ENCODE results near the gene ATG2B. TPM values are rescaled to one million over a fixed set of nuclear protein-coding genes. Genes with fewer than 3 reads are reported as not detected.
"Not testable (repeated sequence)": the region's sequence is repeated elsewhere in the genome, so short reads cannot be mapped to it uniquely, and the experiment has no call there.

Gene ATG2B
- total and polyA plus RNA-seq, 4 experiments from 2014 or later = 1.0 to 37.8 (median 15.8) TPM

GRCh38 chr14:96246539-96246847 is 116.6 kb downstream of the ATG2B start:
- Mint-ChIP-seq H3K36me3 (no peaks in the 10 kb centered on the region), H3K4me3 (no peak overlapping the region), H3K4me1 (no peaks in the 10 kb centered on the region), H3K27me3 (peaks cover 11 to 18% of the 10 kb centered on the region in 2 donors), H3K9me3 (peaks cover 0 to 2% (median 0%) of the 10 kb centered on the region in 8 donors), H3K27ac (no peak overlapping the region)
- intact Hi-C loops (cut with micrococcal nuclease) = no loop called here
- DNase-seq = no peak
- CTCF ChIA-PET (ENCODE audit: partially characterized antibody) = no interaction called here
- Histone ChIP-seq H3K27ac (ENCODE audit: low read depth, low read length) (no peak overlapping the region), H3K36me3 (ENCODE audit: insufficient read depth, low read length) (no peaks in the 10 kb centered on the region), H3K27me3 (ENCODE audit: insufficient read depth, low read length) (no peaks in the 10 kb centered on the region), H3K4me3 (ENCODE audit: low read length in 2 of 2) (no peak overlapping the region), H3K9me3 (ENCODE audit: control insufficient read depth in 1 of 2, low read length in 2 of 2) (no peaks in the 10 kb centered on the region), H3K4me1 (ENCODE audit: insufficient read depth, low read length) (no peaks in the 10 kb centered on the region)
- POLR2A ChIA-PET (ENCODE audit: partially characterized antibody) = no interaction called here

- no peak for DNase-seq
- no peaks in the 10 kb centered on the region for H3K36me3 ChIP-seq (ENCODE audit: insufficient read depth, low read length)
- Mint-ChIP-seq H3K27ac (no peak overlapping the region), H3K36me3 (no peaks in the 10 kb centered on the region), H3K4me1 (no peaks in the 10 kb centered on the region), H3K27me3 (peaks cover 11 to 13% of the 10 kb centered on the region in 2 donors), H3K9me3 (peaks cover 0 to 2% (median 0%) of the 10 kb centered on the region in 8 donors), H3K4me3 (no peak overlapping the region)
- intact Hi-C loops (cut with micrococcal nuclease) = no loop called here
- CTCF ChIA-PET (ENCODE audit: partially characterized antibody) = no interaction called here
- no peak overlapping the region for H3K27ac ChIP-seq (ENCODE audit: low read depth, low read length)
- POLR2A ChIA-PET (ENCODE audit: partially characterized antibody) = no interaction called here
- no peaks in the 10 kb centered on the region for H3K4me1 ChIP-seq (ENCODE audit: insufficient read depth, low read length)
- no peaks in the 10 kb centered on the region for H3K9me3 ChIP-seq (ENCODE audit: control insufficient read depth in 1 of 2, low read length in 2 of 2)
- no peak overlapping the region for H3K4me3 ChIP-seq (ENCODE audit: low read length in 2 of 2)
- no peaks in the 10 kb centered on the region for H3K27me3 ChIP-seq (ENCODE audit: insufficient read depth, low read length)
Observed at GRCh38 chr14:96245710-96246538, 117.2 kb downstream of the ATG2B start.

- POLR2A ChIA-PET (ENCODE audit: partially characterized antibody); DNase-seq; H3K4me3 ChIP-seq (ENCODE audit: low read length in 2 of 2); H3K36me3 Mint-ChIP-seq; H3K4me1 Mint-ChIP-seq; intact Hi-C loops (cut with micrococcal nuclease); H3K27ac ChIP-seq (ENCODE audit: low read depth, low read length); H3K36me3 ChIP-seq (ENCODE audit: insufficient read depth, low read length); H3K4me1 ChIP-seq (ENCODE audit: insufficient read depth, low read length); H3K4me3 Mint-ChIP-seq; H3K9me3 Mint-ChIP-seq; H3K9me3 ChIP-seq (ENCODE audit: control insufficient read depth in 1 of 2, low read length in 2 of 2); H3K27ac Mint-ChIP-seq; H3K27me3 ChIP-seq (ENCODE audit: insufficient read depth, low read length); CTCF ChIA-PET (ENCODE audit: partially characterized antibody): not testable (repeated sequence)
- H3K27me3 Mint-ChIP-seq = peaks cover 11% of the 10 kb centered on the region in 2 donors
Observed at GRCh38 chr14:96245074-96245473, 118.1 kb downstream of the ATG2B start.

- Mint-ChIP-seq H3K4me3 (no peak overlapping the region), H3K27ac (no peak overlapping the region), H3K36me3 (no peaks in the 10 kb centered on the region), H3K9me3 (peaks cover 0 to 1% (median 0%) of the 10 kb centered on the region in 8 donors), H3K27me3 (peaks cover 7 to 10% of the 10 kb centered on the region in 2 donors), H3K4me1 (no peaks in the 10 kb centered on the region)
- Histone ChIP-seq H3K4me3 (ENCODE audit: low read length in 2 of 2) (no peak overlapping the region), H3K4me1 (ENCODE audit: insufficient read depth, low read length) (no peaks in the 10 kb centered on the region), H3K27ac (ENCODE audit: low read depth, low read length) (no peak overlapping the region), H3K27me3 (ENCODE audit: insufficient read depth, low read length) (no peaks in the 10 kb centered on the region), H3K9me3 (ENCODE audit: control insufficient read depth in 1 of 2, low read length in 2 of 2) (no peaks in the 10 kb centered on the region), H3K36me3 (ENCODE audit: insufficient read depth, low read length) (no peaks in the 10 kb centered on the region)
- intact Hi-C loops (cut with micrococcal nuclease) = no loop called here
- ChIA-PET CTCF (ENCODE audit: partially characterized antibody) (no interaction called here), POLR2A (ENCODE audit: partially characterized antibody) (no interaction called here)
- no peak for DNase-seq
Observed at GRCh38 chr14:96243785-96244184, 119.4 kb downstream of the ATG2B start.

GRCh38 chr14:96242126-96242525 is 121.0 kb downstream of the ATG2B start:
- Mint-ChIP-seq H3K36me3 (no peaks in the 10 kb centered on the region), H3K27ac (no peak overlapping the region), H3K4me3 (no peak overlapping the region), H3K9me3 (peaks cover 0 to 1% (median 0%) of the 10 kb centered on the region in 8 donors), H3K4me1 (no peaks in the 10 kb centered on the region), H3K27me3 (peaks cover 5 to 7% of the 10 kb centered on the region in 2 donors)
- H3K36me3 ChIP-seq (ENCODE audit: insufficient read depth, low read length) = no peaks in the 10 kb centered on the region
- no peaks in the 10 kb centered on the region for H3K4me1 ChIP-seq (ENCODE audit: insufficient read depth, low read length)
- DNase-seq = no peak
- no peak overlapping the region for H3K27ac ChIP-seq (ENCODE audit: low read depth, low read length)
- POLR2A ChIA-PET (ENCODE audit: partially characterized antibody) = no interaction called here
- intact Hi-C loops (cut with micrococcal nuclease) = no loop called here
- CTCF ChIA-PET (ENCODE audit: partially characterized antibody) = no interaction called here
- H3K27me3 ChIP-seq (ENCODE audit: insufficient read depth, low read length) = no peaks in the 10 kb centered on the region
- no peak overlapping the region for H3K4me3 ChIP-seq (ENCODE audit: low read length in 2 of 2)
- no peaks in the 10 kb centered on the region for H3K9me3 ChIP-seq (ENCODE audit: control insufficient read depth in 1 of 2, low read length in 2 of 2)

- Mint-ChIP-seq H3K4me1 (no peaks in the 10 kb centered on the region), H3K27me3 (peaks cover 2 to 4% of the 10 kb centered on the region in 2 donors), H3K27ac (no peak overlapping the region), H3K4me3 (no peak overlapping the region), H3K36me3 (no peaks in the 10 kb centered on the region), H3K9me3 (peaks cover 0 to under 1% (median 0%) of the 10 kb centered on the region in 8 donors)
- ChIA-PET CTCF (ENCODE audit: partially characterized antibody) (no interaction called here), POLR2A (ENCODE audit: partially characterized antibody) (no interaction called here)
- H3K36me3 ChIP-seq (ENCODE audit: insufficient read depth, low read length) = no peaks in the 10 kb centered on the region
- H3K27me3 ChIP-seq (ENCODE audit: insufficient read depth, low read length) = no peaks in the 10 kb centered on the region
- no peaks in the 10 kb centered on the region for H3K9me3 ChIP-seq (ENCODE audit: control insufficient read depth in 1 of 2, low read length in 2 of 2)
- H3K4me1 ChIP-seq (ENCODE audit: insufficient read depth, low read length) = no peaks in the 10 kb centered on the region
- intact Hi-C loops (cut with micrococcal nuclease) = no loop called here
- H3K4me3 ChIP-seq (ENCODE audit: low read length in 2 of 2) = no peak overlapping the region
- H3K27ac ChIP-seq (ENCODE audit: low read depth, low read length) = no peak overlapping the region
- DNase-seq = no peak
Observed at GRCh38 chr14:96240641-96241040, 122.5 kb downstream of the ATG2B start.

GRCh38 chr14:96239711-96240141 is 123.4 kb downstream of the ATG2B start:
- peaks cover 2 to 3% of the 10 kb centered on the region in 2 donors for H3K27me3 Mint-ChIP-seq
- H3K4me1 Mint-ChIP-seq = no peaks in the 10 kb centered on the region
- H3K4me3 ChIP-seq (ENCODE audit: low read length in 2 of 2) = no peak overlapping the region
- no peaks in the 10 kb centered on the region for H3K4me1 ChIP-seq (ENCODE audit: insufficient read depth, low read length)
- DNase-seq = no peak
- H3K27me3 ChIP-seq (ENCODE audit: insufficient read depth, low read length) = no peaks in the 10 kb centered on the region
- POLR2A ChIA-PET (ENCODE audit: partially characterized antibody) = no interaction called here
- CTCF ChIA-PET (ENCODE audit: partially characterized antibody) = no interaction called here
- no peaks in the 10 kb centered on the region for H3K36me3 ChIP-seq (ENCODE audit: insufficient read depth, low read length)
- no peak overlapping the region for H3K27ac Mint-ChIP-seq
- no peak overlapping the region for H3K4me3 Mint-ChIP-seq
- no peaks in the 10 kb centered on the region for H3K9me3 ChIP-seq (ENCODE audit: control insufficient read depth in 1 of 2, low read length in 2 of 2)
- no peak overlapping the region for H3K27ac ChIP-seq (ENCODE audit: low read depth, low read length)
- H3K9me3 Mint-ChIP-seq = peaks cover 0 to 2% (median 0%) of the 10 kb centered on the region in 8 donors
- no peaks in the 10 kb centered on the region for H3K36me3 Mint-ChIP-seq
- intact Hi-C loops (cut with micrococcal nuclease) = no loop called here
